ENCODE data around the gene RAB4A.

- TF ChIP-seq CTCF (IDR thresholded peaks at IDR 0.05) (no peak), ZFX (IDR thresholded peaks at IDR 0.05; ENCODE audit: borderline replicate concordance) (no peak)
Measured at GRCh38 chr1:229323885-229324553, 53.1 kb downstream of the RAB4A start.
